Body of pancreas (tissue), 4 donors: ENCODE measurements around the gene SLC11A2.

Source experiments
- CTCF ChIP-seq, 7 experiments: fragments of 450-650 bp in 4 of 7; fragments of 200-600 bp in 3 of 7; sonication (generic) in 3 of 7; IDR thresholded peaks; one replicate each; pipeline ENCODE4 v1.5.1; 2016 to 2019; ENCODE audit warnings: antibody characterized with exemption in 7 of 7
- POLR2A ChIP-seq, 3 donors: fragments of 450-650 bp; IDR thresholded peaks; one replicate each; pipeline ENCODE4 v1.6.1; 2016; ENCODE audit warnings: antibody characterized with exemption in 3 of 3, mild to moderate bottlenecking in 2 of 3

- TF ChIP-seq CTCF (IDR thresholded peaks at IDR 0.05) (no peak), POLR2A (IDR thresholded peaks at IDR 0.05) (no peak)
These were observed 39.3 kb upstream of the SLC11A2 start for GRCh38 chr12:51065530-51065929.
